Measurements from ENCODE around the gene KIFAP3.
"Not testable (repeated sequence)": the region's sequence is repeated elsewhere in the genome, so short reads cannot be mapped to it uniquely, and the experiment has no call there.

KIFAP3 gene

GRCh38 chr1:169924063-169924462 lies 150.4 kb downstream of the KIFAP3 start:
- no peak for DNase-seq (ENCODE audit: low spot score)

- DNase-seq (ENCODE audit: low spot score): no peak
Observed at GRCh38 chr1:169921080-169921479, 153.4 kb downstream of the KIFAP3 start.

GRCh38 chr1:169918927-169919326 lies 155.6 kb downstream of the KIFAP3 start:
- DNase-seq (ENCODE audit: low spot score): no peak

- DNase-seq (ENCODE audit: low spot score): not testable (repeated sequence)
Observed at GRCh38 chr1:169918220-169918619, 156.3 kb downstream of the KIFAP3 start.

- DNase-seq (ENCODE audit: low spot score): no peak
Observed at GRCh38 chr1:169915150-169915549, 159.3 kb downstream of the KIFAP3 start.

- no peak for DNase-seq (ENCODE audit: low spot score)
Observed at GRCh38 chr1:169914531-169914930, 160.0 kb downstream of the KIFAP3 start.

- DNase-seq (ENCODE audit: low spot score): no peak
Observed at GRCh38 chr1:169909499-169909898, 165.0 kb downstream of the KIFAP3 start.

- no peak for DNase-seq (ENCODE audit: low spot score)
Observed at GRCh38 chr1:169906938-169907337, 167.6 kb downstream of the KIFAP3 start.

- no peak for DNase-seq (ENCODE audit: low spot score)
Observed at GRCh38 chr1:169904834-169905233, 169.7 kb downstream of the KIFAP3 start.

- no peak for DNase-seq (ENCODE audit: low spot score)
Observed at GRCh38 chr1:169902751-169903150, 171.7 kb downstream of the KIFAP3 start.

- no peak for DNase-seq (ENCODE audit: low spot score)
Observed at GRCh38 chr1:169901115-169901514, 173.4 kb downstream of the KIFAP3 start.

- no peak for DNase-seq (ENCODE audit: low spot score)
Observed at GRCh38 chr1:169900571-169900970, 173.9 kb downstream of the KIFAP3 start.

- DNase-seq (ENCODE audit: low spot score): no peak
Observed at GRCh38 chr1:169899519-169900217, 174.8 kb downstream of the KIFAP3 start.

GRCh38 chr1:169896013-169896412 lies 178.5 kb downstream of the KIFAP3 start:
- DNase-seq (ENCODE audit: low spot score): no peak

GRCh38 chr1:169894424-169895145 lies 179.9 kb downstream of the KIFAP3 start:
- no peak for DNase-seq (ENCODE audit: low spot score)

- peak; percentile 99 for DNase-seq (ENCODE audit: low spot score)
Observed at GRCh38 chr1:169893645-169894423, 180.7 kb downstream of the KIFAP3 start, which contains the start of gene SCYL3. Gene SCYL3, minus strand, starts transcription at chr1:169893896. Its CDS starts 5,056 bp downstream, at chr1:169888840.

- DNase-seq (ENCODE audit: low spot score): peak; percentile 39
Observed at GRCh38 chr1:169892927-169893644, 181.4 kb downstream of the KIFAP3 start.

GRCh38 chr1:169892176-169892926 lies 182.1 kb downstream of the KIFAP3 start:
- no peak for DNase-seq (ENCODE audit: low spot score)

- no peak for DNase-seq (ENCODE audit: low spot score)
Observed at GRCh38 chr1:169891539-169891885, 183.0 kb downstream of the KIFAP3 start.

GRCh38 chr1:169890761-169891538 lies 183.5 kb downstream of the KIFAP3 start:
- DNase-seq (ENCODE audit: low spot score): no peak

GRCh38 chr1:169889871-169890270 lies 184.6 kb downstream of the KIFAP3 start:
- no peak for DNase-seq (ENCODE audit: low spot score)
